Peyer's patch (tissue), 4 donors: ENCODE data around the gene CLDN5. TPM values are rescaled to one million over a fixed set of nuclear protein-coding genes. Genes with fewer than 3 reads are reported as not detected.

Experiments
- DNase-seq, 3 donors: peaks; one replicate each; pipeline ENCODE4 v3.0.0-alpha.2; 2017 to 2019
- H3K27ac ChIP-seq, 4 donors: fragments of 200-600 bp; sonication (generic); one replicate each; pipeline ENCODE4 v1.5.1; 2016 to 2019
- H3K27me3 ChIP-seq, 2 donors: fragments of 200-600 bp; sonication (generic); one replicate each; pipeline ENCODE4 v1.5.1; 2019
- H3K36me3 ChIP-seq, 3 donors: fragments of 200-600 bp; sonication (generic); one replicate each; pipeline ENCODE4 v1.5.1; 2016 to 2019
- H3K4me1 ChIP-seq, 4 donors: fragments of 200-600 bp; sonication (generic); one replicate each; pipeline ENCODE4 v1.5.1; 2016 to 2019
- H3K4me3 ChIP-seq, 4 donors: fragments of 200-600 bp; sonication (generic); 1 replicate in 3 of 4; 2 replicates in 1 of 4; pipeline ENCODE4 v1.5.1; 2016 to 2019; ENCODE audit warnings: mild to moderate bottlenecking in 1 of 4
- H3K9me3 ChIP-seq, 4 donors: fragments of 200-600 bp; sonication (generic); one replicate each; pipeline ENCODE4 v1.5.1; 2016 to 2019; ENCODE audit warnings: mild to moderate bottlenecking in 1 of 4
- CTCF ChIP-seq, 6 experiments: fragments of 450-650 bp in 4 of 6; fragments of 200-600 bp in 2 of 6; sonication (generic) in 1 of 6; IDR thresholded peaks; one replicate each; pipeline ENCODE4 v1.5.1; 2017 to 2019; ENCODE audit warnings: antibody characterized with exemption in 6 of 6, mild to moderate bottlenecking in 3 of 6, moderate library complexity in 1 of 6
- POLR2A ChIP-seq, 2 donors: fragments of 450-650 bp; IDR thresholded peaks; one replicate each; pipeline ENCODE4 v1.5.1; 2017; ENCODE audit warnings: antibody characterized with exemption in 2 of 2, mild to moderate bottlenecking in 2 of 2, moderate library complexity in 2 of 2
- total RNA-seq, 4 donors: library from RNA; depleted of rRNA; stranded (reverse); fragments of >200 nt; gene quantifications; one replicate each; pipeline ENCODE4 v1.1.0, GENCODE V29; 2016

Gene CLDN5
- total RNA-seq, 4 donors from 2014 or later: 27.0 to 67.0 (median 34.1) TPM

GRCh38 chr22:19509923-19510322 is 14.3 kb downstream of the CLDN5 start:
- Histone ChIP-seq H3K9me3 (no peaks in the 10 kb centered on the region), H3K36me3 (no peaks in the 10 kb centered on the region), H3K27me3 (no peaks in the 10 kb centered on the region), H3K4me3 (no peak overlapping the region), H3K27ac (no peak overlapping the region), H3K4me1 (no peaks in the 10 kb centered on the region)
- TF ChIP-seq CTCF (IDR thresholded peaks at IDR 0.05): no peak
- TF ChIP-seq POLR2A (IDR thresholded peaks at IDR 0.05): no peak
- DNase-seq: no peak

- no peak overlapping the region for H3K4me3 ChIP-seq
- H3K36me3 ChIP-seq: no peaks in the 10 kb centered on the region
- H3K4me1 ChIP-seq: no peaks in the 10 kb centered on the region
- DNase-seq: no peak
- H3K9me3 ChIP-seq: no peaks in the 10 kb centered on the region
- H3K27ac ChIP-seq: no peak overlapping the region
- TF ChIP-seq CTCF (IDR thresholded peaks at IDR 0.05): no peak
- TF ChIP-seq POLR2A (IDR thresholded peaks at IDR 0.05): no peak
- no peaks in the 10 kb centered on the region for H3K27me3 ChIP-seq
Measured at GRCh38 chr22:19509191-19509590, 15.0 kb downstream of the CLDN5 start.

- TF ChIP-seq POLR2A (IDR thresholded peaks at IDR 0.05) (no peak), CTCF (IDR thresholded peaks at IDR 0.05) (no peak)
- no peak for DNase-seq
- no peak overlapping the region for H3K4me3 ChIP-seq
- H3K36me3 ChIP-seq: no peaks in the 10 kb centered on the region
- H3K27me3 ChIP-seq: no peaks in the 10 kb centered on the region
- no peak overlapping the region for H3K27ac ChIP-seq
- H3K9me3 ChIP-seq: no peaks in the 10 kb centered on the region
- no peaks in the 10 kb centered on the region for H3K4me1 ChIP-seq
Measured at GRCh38 chr22:19508024-19508776, 16.0 kb downstream of the CLDN5 start.

GRCh38 chr22:19507534-19507861 is 16.7 kb downstream of the CLDN5 start:
- Histone ChIP-seq H3K9me3 (no peaks in the 10 kb centered on the region), H3K4me3 (no peak overlapping the region), H3K36me3 (no peaks in the 10 kb centered on the region), H3K4me1 (no peaks in the 10 kb centered on the region), H3K27ac (no peak overlapping the region), H3K27me3 (no peaks in the 10 kb centered on the region)
- DNase-seq: no peak
- TF ChIP-seq CTCF (IDR thresholded peaks at IDR 0.05): no peak
- no peak for TF ChIP-seq POLR2A (IDR thresholded peaks at IDR 0.05)

- Histone ChIP-seq H3K4me3 (no peak overlapping the region), H3K27me3 (no peaks in the 10 kb centered on the region), H3K4me1 (no peaks in the 10 kb centered on the region), H3K9me3 (no peaks in the 10 kb centered on the region), H3K36me3 (no peaks in the 10 kb centered on the region), H3K27ac (no peak overlapping the region)
- TF ChIP-seq CTCF (IDR thresholded peaks at IDR 0.05): no peak
- no peak for TF ChIP-seq POLR2A (IDR thresholded peaks at IDR 0.05)
- no peak for DNase-seq
Measured at GRCh38 chr22:19506212-19506611, 18.0 kb downstream of the CLDN5 start.

- H3K4me1 ChIP-seq: no peaks in the 10 kb centered on the region
- no peaks in the 10 kb centered on the region for H3K27me3 ChIP-seq
- TF ChIP-seq POLR2A (IDR thresholded peaks at IDR 0.05) (no peak), CTCF (IDR thresholded peaks at IDR 0.05) (no peak)
- H3K36me3 ChIP-seq: no peaks in the 10 kb centered on the region
- no peak for DNase-seq
- no peak overlapping the region for H3K27ac ChIP-seq
- H3K4me3 ChIP-seq: no peak overlapping the region
- H3K9me3 ChIP-seq: no peaks in the 10 kb centered on the region
Measured at GRCh38 chr22:19505735-19506126, 18.5 kb downstream of the CLDN5 start.
